HCEC 1CT (cell line): ENCODE data around the gene SLC22A16.

Source experiments
- DNase-seq: peaks from one replicate; pipeline ENCODE4 v3.0.0-alpha.2; 2017

Gene SLC22A16

GRCh38 chr6:110440026-110440425 is 36.4 kb downstream of the SLC22A16 start:
- DNase-seq, result no peak

GRCh38 chr6:110439356-110439755 is 37.1 kb downstream of the SLC22A16 start:
- no peak for DNase-seq

DNA sequence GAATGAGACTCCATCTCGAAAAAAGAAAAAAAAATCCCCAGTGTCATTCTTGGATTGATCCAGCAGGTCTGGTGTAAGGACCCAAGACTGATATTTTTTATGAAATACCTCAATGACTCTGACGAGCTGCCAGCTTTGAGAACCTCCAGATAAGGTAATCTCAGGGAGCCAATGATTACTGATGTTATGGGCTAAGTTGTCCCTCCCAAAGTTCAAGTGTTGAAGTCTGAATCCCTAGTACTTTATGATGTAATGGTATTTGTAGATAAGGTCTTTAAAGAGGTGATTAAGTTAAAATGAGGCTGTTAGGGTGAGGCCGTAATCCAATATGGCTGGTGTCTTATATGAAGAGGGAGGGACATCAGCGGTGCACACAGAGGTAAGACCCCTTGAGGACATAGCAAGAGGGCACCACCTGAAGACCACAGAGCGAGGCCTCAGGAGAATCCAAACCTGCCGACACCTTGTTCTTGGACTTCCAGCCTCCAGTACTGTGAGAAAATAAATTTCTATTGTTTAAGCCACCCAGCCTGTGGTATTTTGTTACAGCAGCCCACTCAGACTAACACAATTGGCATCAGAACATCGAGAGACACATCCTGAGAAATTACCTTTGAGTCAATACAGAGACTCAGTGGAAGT is 41.3 kb downstream of the SLC22A16 start:
- no peak for DNase-seq

GRCh38 chr6:110432285-110432900 is 44.0 kb downstream of the SLC22A16 start:
- DNase-seq, result no peak

- no peak for DNase-seq
Observed at GRCh38 chr6:110430741-110431140, 45.7 kb downstream of the SLC22A16 start.

DNA sequence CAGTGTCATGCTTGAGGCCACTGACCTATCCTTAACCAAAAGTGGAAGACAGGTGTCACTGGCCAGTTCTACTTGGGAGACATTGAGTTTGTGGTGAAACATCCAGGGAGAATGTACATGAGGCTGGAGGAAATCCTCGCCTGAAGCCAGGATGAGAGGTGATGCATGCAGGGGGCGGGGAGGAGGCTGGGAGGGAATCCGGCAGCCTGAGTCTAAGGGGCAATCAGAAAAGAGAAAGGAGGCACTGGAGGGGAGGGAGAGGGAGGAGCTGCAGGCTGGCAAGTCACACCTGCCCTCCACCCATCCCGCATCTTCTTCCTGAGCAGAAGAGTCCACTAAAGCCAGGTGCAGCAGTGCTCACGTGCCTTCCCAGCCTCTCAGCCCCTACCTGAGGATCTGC is 46.2 kb downstream of the SLC22A16 start:
- DNase-seq, result no peak

DNA sequence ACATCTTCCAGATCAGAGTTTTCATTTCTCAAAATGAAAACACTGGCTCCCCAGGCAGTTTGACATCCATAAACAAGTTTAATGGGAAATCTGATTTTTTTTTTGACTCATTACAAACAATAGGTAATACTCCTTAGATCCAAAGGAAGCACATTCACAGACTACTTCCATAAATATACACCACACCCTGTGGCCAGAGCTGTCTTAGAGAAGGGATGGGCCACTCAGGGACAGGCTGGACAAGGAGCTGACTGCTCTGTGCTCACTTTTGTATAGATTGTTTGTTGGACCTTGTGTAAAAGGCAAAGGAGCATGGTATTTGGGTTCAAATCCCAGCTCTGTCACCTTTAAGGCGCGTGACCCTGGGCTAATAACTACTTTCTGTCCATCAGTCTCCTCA is 48.3 kb downstream of the SLC22A16 start:
- DNase-seq, result no peak

DNA sequence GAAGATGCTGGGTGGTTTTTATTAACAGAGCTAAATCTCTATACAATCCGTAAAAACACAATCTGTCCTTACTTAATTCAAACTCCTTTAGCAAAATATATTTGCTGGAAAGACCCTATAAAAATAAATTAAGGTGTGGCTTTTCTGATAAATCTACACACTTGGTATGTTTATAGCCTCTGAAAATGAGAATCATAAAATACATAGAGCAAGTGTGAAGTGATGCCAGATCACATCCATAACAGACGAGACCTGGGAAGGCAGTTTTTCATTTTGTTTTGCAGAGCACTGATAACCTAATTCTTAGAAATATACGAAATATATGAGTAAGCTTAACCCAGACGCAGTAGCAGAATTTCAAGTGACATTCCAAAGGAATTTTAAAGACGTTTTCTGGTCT is 50.6 kb downstream of the SLC22A16 start:
- no peak for DNase-seq

- DNase-seq, result peak; percentile 37
Observed at GRCh38 chr6:110422444-110422822, 54.0 kb downstream of the SLC22A16 start.

DNA sequence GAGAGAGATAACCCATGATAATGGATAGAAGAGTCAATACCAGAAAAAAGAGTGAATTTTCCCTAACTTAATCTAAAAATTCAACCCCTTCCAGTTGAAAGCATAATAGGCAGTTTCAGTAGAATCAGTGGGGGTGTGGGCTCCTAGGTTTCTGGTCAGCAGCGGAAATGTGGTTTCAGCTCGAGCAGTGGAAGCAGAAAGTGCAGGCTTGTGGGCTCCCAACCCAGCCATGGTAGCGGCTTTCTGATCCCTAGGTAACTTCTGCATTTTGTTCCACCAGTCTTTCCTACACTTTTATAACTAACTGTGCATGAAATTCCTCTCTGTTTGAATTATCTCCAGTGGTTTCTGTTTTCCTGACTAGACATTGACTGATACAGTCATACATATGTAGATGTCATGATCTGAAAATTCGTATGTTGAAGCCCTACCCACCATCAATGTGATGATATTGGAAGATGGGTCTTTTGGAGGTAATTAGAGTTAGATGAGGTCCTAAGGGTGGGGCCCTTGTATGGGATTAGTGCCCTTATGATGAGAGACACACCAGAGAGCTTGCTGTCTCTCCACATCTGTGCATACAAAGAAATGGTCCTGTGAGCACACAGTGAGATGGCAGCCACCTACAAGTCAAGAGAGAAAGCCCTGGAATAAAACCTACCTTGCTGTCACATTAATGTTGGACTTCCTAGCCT is 54.5 kb downstream of the SLC22A16 start:
- no peak for DNase-seq

DNA sequence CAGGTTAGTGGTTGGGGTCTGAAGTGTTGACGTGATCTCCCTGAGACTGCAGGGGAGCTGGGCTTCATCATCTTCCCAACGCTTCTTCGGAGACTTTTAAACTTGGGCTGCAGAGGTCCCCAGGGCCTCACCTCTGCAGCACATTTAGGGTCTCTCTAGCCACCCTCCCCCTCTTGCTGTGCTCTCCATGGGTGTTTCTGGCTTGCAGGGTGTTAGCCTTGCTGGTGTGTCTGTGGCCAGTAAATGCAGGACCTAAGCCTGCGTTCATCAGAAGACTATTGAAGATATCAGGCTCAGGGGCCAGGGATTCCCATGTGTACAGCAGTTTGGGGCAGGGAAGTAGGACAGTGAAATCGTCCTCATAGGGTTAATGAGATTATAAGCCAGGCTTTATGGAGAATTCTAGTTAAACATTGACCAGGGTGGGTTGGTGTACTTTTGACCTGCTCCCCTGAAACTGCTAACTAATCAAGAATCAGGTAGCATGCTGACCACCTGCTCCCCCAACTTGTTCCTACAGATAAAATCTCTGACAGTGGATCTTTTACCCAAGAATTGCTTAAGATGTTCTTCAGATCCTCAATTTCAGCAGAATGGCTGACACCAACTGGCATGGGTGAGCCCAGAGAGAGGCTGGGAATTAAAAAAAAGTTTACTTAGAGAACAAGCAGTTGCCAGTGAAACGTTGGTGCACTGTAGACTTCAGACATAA is 57.2 kb downstream of the SLC22A16 start:
- DNase-seq, result no peak

GRCh38 chr6:110418594-110418993 is 57.8 kb downstream of the SLC22A16 start:
- no peak for DNase-seq

GRCh38 chr6:110415086-110415916 is 61.1 kb downstream of the SLC22A16 start, which contains the start of gene DDO:
Gene DDO, minus strand, starts transcription at chr6:110415575. Its CDS starts 2,113 bp downstream, at chr6:110413462.
- no peak for DNase-seq

GRCh38 chr6:110414669-110415068 is 61.7 kb downstream of the SLC22A16 start:
- DNase-seq, result no peak

DNA sequence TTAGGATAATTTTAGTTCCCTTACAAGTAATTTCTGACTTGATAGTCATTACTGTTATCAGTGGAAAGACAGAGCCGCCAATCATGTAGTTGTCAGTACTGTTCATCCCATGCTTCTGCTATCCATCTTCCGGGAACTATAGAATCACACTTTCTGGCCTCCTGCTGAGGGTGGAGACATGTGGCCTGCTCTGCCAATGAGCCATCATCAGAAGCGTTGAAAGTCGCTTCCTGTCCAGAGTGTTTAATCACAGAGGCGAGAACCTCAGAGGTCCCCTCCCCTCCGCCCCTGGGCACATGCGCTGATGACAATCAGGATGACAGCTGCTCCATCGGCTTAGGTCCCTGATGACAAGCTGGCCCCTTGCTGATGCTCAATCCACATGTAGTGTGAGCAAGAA is 64.1 kb downstream of the SLC22A16 start:
- no peak for DNase-seq

GRCh38 chr6:110410511-110410910 is 65.9 kb downstream of the SLC22A16 start:
- DNase-seq, result no peak

DNA sequence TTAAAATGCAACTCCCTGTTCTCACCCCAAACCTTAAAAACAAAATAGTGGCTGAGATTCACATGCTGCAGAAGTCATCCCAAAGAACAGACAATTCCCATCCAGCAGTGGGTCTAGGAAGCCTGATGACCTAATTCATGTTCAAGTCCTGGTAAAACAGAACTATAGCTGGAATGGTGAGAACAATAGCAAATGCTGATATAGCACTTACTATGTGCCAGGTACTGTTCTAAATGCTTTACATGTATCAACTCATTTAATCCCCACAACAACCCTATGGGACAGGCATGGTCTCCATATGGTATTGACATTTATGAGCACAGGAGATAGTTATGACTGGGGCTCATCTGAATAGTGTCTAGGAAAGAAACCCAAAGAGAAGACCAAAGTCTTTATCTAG is 66.6 kb downstream of the SLC22A16 start:
- no peak for DNase-seq

GRCh38 chr6:110408901-110409300 is 67.5 kb downstream of the SLC22A16 start:
- DNase-seq, result no peak

- DNase-seq, result no peak
Observed at GRCh38 chr6:110404607-110405006, 71.8 kb downstream of the SLC22A16 start.

- DNase-seq, result no peak
Observed at GRCh38 chr6:110401585-110402176, 74.7 kb downstream of the SLC22A16 start.

- DNase-seq, result no peak
Observed at GRCh38 chr6:110400208-110400607, 76.2 kb downstream of the SLC22A16 start.
